ENCODE measurements around the gene PTBP3.

Gene PTBP3

DNA sequence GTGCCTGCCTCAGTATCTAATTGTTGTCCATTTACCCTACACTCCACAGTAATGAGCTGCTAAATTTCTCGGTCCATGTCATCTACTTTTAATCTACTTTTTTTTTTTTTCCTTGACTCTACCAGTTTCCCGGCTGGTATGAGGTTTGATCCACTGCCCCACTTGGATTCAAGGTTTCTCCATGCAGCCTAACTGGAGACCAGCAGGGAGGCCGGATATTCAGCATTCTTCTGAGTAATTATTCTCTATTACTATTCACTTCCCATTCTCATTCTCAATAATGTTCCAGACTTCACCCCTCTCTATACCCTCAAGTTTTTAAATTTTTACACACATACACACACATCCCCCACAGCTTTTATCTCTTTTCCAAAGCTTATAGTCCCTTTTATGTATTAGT lies 107.3 kb downstream of the PTBP3 start:
- TF ChIP-seq, protein P1, sequence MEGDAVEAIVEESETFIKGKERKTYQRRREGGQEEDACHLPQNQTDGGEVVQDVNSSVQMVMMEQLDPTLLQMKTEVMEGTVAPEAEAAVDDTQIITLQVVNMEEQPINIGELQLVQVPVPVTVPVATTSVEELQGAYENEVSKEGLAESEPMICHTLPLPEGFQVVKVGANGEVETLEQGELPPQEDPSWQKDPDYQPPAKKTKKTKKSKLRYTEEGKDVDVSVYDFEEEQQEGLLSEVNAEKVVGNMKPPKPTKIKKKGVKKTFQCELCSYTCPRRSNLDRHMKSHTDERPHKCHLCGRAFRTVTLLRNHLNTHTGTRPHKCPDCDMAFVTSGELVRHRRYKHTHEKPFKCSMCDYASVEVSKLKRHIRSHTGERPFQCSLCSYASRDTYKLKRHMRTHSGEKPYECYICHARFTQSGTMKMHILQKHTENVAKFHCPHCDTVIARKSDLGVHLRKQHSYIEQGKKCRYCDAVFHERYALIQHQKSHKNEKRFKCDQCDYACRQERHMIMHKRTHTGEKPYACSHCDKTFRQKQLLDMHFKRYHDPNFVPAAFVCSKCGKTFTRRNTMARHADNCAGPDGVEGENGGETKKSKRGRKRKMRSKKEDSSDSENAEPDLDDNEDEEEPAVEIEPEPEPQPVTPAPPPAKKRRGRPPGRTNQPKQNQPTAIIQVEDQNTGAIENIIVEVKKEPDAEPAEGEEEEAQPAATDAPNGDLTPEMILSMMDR (IDR thresholded peaks at IDR 0.05; ENCODE audit: unreplicated experiment in 3 of 3), result no peak
- Mint-ChIP-seq H3K27me3 (ENCODE audit: low read depth) (no peaks in the 10 kb centered on the region), H3K27ac (no peak overlapping the region), H3K4me1 (peaks cover 4% of the 10 kb centered on the region), H3K36me3 (ENCODE audit: low read depth) (peaks cover 69% of the 10 kb centered on the region), H3K4me3 (no peak overlapping the region), H3K9me3 (no peaks in the 10 kb centered on the region)

DNA sequence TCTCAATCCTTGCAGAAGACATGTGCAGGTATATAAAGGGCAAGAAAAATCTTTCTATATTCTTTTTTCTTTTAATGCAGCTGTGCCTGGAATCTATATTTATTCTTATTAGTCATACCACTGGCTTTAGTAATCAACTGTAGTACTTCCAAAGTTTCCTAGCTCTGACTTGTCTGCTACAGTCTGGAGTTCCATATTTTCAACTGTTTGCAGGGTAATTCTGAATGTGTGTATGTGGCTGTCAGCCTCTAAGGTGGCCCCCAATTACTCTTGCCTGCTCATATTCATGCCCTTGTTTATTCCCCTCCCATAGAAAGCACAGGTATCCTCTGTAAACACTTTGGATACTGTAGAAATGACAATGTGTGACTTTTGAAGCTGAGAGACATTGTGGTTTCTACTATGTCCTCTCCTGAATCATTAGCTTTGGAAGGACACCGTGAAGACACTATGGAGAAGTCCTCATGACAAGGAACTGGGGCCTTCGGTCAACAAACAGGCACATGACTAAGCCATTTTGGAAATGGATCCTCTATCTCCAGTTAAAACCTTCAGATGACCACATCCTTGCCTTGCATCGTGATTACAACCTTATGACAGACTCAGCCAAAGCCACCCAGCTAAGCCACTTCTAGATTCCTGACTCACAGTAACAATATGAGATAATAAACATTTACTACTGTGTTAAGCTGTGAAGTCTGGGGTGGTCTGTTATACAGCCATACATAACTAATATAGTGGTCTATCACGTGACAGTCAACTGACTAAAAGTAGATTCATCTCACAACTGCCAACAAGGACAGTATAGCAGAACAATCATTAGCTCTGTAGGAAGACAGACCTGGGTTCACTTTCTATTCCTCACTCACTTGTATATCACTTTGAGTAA lies 108.8 kb downstream of the PTBP3 start:
- Mint-ChIP-seq H3K36me3 (ENCODE audit: low read depth) (peaks cover 63% of the 10 kb centered on the region), H3K27ac (no peak overlapping the region), H3K27me3 (ENCODE audit: low read depth) (no peaks in the 10 kb centered on the region), H3K9me3 (no peaks in the 10 kb centered on the region), H3K4me3 (no peak overlapping the region), H3K4me1 (peaks cover 6% of the 10 kb centered on the region)
- TF ChIP-seq, protein P1 (IDR thresholded peaks at IDR 0.05; ENCODE audit: unreplicated experiment in 3 of 3), result no peak

DNA sequence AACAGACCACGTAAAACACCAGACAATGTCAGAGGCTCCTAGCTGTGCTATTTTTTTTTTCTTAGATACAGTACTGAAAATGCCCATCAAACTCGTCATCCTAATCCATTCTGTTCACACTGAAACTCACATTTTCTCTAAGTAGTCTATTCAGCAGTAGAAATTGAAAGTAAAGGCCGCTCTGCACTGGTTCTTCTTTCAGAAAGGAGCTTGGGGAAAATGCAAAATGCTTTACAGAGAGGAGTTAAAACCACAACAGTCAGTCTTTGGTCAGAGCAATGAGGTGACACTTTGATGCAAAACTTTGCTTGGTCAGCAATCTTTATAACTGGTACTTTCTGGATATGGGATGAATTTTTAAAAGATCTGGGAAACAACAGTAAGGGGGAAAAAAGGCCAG lies 114.5 kb downstream of the PTBP3 start:
- no peak overlapping the region for H3K27ac Mint-ChIP-seq
- no peak overlapping the region for H3K4me3 Mint-ChIP-seq
- peaks cover 52% of the 10 kb centered on the region for H3K36me3 Mint-ChIP-seq (ENCODE audit: low read depth)

DNA sequence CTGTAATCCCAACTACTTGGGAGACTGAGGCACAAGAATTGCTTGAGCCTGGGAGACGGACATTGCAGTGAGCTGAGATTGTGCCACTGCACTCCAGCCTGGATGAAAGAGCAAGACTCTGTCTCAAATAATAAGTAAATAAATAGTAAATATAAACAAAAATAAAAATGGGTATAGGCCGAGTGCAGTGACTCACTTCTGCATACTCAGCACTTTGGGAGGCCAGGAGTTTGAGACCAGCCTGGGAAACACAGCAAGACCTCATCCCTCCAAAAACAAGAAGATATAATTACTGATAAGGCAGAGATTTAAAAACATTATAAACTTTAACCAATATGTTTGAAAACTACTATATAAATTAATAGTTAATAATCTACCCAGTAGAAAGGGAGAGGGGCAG lies 120.5 kb downstream of the PTBP3 start:
- Mint-ChIP-seq H3K4me1 (no peaks in the 10 kb centered on the region), H3K27ac (no peak overlapping the region), H3K27me3 (ENCODE audit: low read depth) (no peaks in the 10 kb centered on the region), H3K4me3 (no peak overlapping the region), H3K9me3 (peaks cover 9% of the 10 kb centered on the region), H3K36me3 (ENCODE audit: low read depth) (peaks cover 68% of the 10 kb centered on the region)
- TF ChIP-seq, protein P1 (IDR thresholded peaks at IDR 0.05; ENCODE audit: unreplicated experiment in 3 of 3), result no peak

More for the DNA sequence above, 114.5 kb downstream of the PTBP3 start:
- Mint-ChIP-seq H3K27me3 (ENCODE audit: low read depth) (no peaks in the 10 kb centered on the region), H3K4me1 (peaks cover 6% of the 10 kb centered on the region), H3K9me3 (no peaks in the 10 kb centered on the region)
- TF ChIP-seq, protein P1 (IDR thresholded peaks at IDR 0.05; ENCODE audit: unreplicated experiment in 3 of 3), result no peak

DNA sequence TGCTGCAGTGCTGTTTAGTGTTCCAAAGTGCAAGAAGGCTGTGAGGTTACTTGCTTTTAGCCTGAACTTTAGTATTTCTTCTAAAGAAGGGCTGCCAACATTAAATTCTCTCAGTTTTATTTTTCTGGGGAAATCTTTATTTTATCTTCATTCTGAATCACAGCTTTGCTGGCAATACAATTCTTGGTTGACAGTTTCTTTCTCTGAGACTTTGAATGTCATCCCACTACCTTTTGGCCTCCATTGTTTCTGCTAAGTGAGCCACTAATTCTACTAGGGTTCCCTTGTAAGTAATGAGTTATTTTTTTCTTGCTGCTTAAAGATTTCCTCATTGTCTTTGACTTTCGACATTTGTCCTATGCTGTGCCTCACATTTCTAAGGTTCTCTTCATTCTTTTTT lies 126.0 kb downstream of the PTBP3 start:
- Mint-ChIP-seq H3K27me3 (ENCODE audit: low read depth) (no peaks in the 10 kb centered on the region), H3K4me3 (no peak overlapping the region), H3K27ac (no peak overlapping the region), H3K9me3 (peaks cover 29% of the 10 kb centered on the region), H3K4me1 (no peaks in the 10 kb centered on the region), H3K36me3 (ENCODE audit: low read depth) (peaks cover 91% of the 10 kb centered on the region)
- TF ChIP-seq, protein P1 (IDR thresholded peaks at IDR 0.05; ENCODE audit: unreplicated experiment in 3 of 3), result no peak

GRCh38 chr9:112203536-112203935 lies 129.9 kb downstream of the PTBP3 start:
- no peak overlapping the region for H3K4me3 Mint-ChIP-seq
- no peaks in the 10 kb centered on the region for H3K27me3 Mint-ChIP-seq (ENCODE audit: low read depth)
- H3K36me3 Mint-ChIP-seq (ENCODE audit: low read depth), result peaks cover 65% of the 10 kb centered on the region
- peaks cover 26% of the 10 kb centered on the region for H3K9me3 Mint-ChIP-seq
- H3K27ac Mint-ChIP-seq, result no peak overlapping the region
- TF ChIP-seq, protein P1 (IDR thresholded peaks at IDR 0.05; ENCODE audit: unreplicated experiment in 3 of 3), result no peak
- no peaks in the 10 kb centered on the region for H3K4me1 Mint-ChIP-seq
